ENCODE results near the gene ZNF212. TPM values are rescaled to one million over a fixed set of nuclear protein-coding genes. Genes with fewer than 3 reads are reported as not detected.
"Not testable (repeated sequence)": the region's sequence is repeated elsewhere in the genome, so short reads cannot be mapped to it uniquely, and the experiment has no call there.

ZNF212 gene
- polyA plus RNA-seq, 1 donor from 2014 or later: 8.7 TPM

DNA sequence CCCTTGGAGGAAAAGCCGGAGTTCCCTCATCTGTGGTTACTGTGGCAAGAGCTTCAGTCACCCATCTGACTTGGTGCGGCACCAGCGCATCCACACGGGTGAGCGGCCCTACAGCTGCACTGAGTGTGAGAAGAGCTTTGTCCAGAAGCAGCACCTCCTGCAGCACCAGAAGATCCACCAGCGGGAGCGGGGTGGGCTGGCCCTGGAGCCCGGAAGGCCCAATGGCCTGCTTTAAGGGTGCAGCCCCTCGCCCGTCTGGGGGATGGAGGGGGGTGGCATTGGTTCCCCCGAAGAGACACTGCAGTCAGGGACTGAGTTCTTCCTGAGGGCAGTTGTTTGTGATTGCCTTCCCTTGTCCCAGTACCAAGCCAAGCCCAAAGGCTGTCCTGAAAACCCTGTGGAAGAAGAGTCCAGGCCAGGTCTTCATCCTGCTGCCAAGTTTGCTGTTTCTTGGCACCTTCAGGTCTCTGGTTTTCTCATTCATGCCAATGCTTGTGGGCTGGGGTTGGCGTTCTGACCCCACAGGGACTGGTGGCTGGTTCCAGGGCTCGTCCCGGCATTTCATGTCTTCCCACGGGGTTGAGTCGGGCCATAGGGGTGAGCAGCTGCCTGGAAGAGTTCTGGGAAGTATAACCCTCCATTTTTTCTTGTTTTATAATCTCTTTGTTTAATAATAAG lies 14.9 kb downstream of the ZNF212 start:
- H3K9me3 Mint-ChIP-seq: no peaks in the 10 kb centered on the region
- peaks cover 0 to 5% (median 0%) of the 10 kb centered on the region in 3 donors for H3K4me1 Mint-ChIP-seq
- no peaks in the 10 kb centered on the region for H3K27me3 Mint-ChIP-seq
- no peak overlapping the region for H3K4me3 Mint-ChIP-seq
- H3K27ac Mint-ChIP-seq: no peak overlapping the region
- H3K36me3 Mint-ChIP-seq: peaks cover 2% of the 10 kb centered on the region

DNA sequence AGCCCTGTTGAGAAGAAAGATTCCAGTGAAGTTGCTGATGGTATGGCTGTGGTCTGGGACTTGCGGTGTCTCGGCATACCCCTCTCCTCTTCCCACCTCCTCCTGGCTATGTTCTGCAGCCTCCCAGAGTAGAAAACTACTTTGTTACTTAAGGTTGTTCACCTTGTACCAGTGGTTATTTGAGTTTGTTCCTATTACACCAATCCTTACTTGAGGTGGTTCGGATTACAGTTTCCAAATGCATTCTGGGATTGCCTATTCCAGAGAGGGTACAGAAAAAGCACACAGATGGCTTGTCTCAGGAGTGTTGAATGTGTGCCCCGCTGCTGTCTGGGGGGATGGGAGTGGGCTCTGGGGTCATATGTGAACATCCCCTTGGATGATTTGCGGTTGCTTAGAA lies 15.7 kb downstream of the ZNF212 start:
- no peak overlapping the region for H3K4me3 Mint-ChIP-seq
- no peak overlapping the region for H3K27ac Mint-ChIP-seq
- peaks cover 2% of the 10 kb centered on the region for H3K36me3 Mint-ChIP-seq
- no peaks in the 10 kb centered on the region for H3K27me3 Mint-ChIP-seq
- H3K9me3 Mint-ChIP-seq: no peaks in the 10 kb centered on the region
- peaks cover 0 to 5% (median 0%) of the 10 kb centered on the region in 3 donors for H3K4me1 Mint-ChIP-seq

DNA sequence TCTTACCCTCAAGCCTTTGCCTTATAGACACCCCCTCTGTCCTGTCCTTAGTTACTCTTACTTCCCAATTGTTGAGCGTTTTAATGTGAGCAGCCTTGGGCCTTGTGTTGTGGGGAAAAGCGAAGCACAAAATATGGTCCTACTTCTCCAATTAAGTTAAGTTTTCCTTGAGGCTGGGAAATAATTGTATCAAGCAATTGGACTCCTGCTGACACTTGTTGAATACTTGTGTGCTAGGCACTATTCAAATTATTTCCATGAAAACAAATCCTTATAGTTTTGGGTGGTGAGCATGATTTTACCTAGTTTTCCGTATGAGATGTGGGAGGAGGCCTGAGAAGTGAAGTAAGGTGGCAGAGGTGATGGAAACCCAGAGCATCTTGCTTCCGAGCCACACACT lies 17.1 kb downstream of the ZNF212 start:
- Mint-ChIP-seq H3K4me3 (peak overlapping the region in 1 of 4 donors; percentile 33), H3K9me3 (no peaks in the 10 kb centered on the region), H3K4me1 (peaks cover 0 to 5% (median 0%) of the 10 kb centered on the region in 3 donors), H3K27me3 (no peaks in the 10 kb centered on the region), H3K27ac (no peak overlapping the region), H3K36me3 (peaks cover 2% of the 10 kb centered on the region)

DNA sequence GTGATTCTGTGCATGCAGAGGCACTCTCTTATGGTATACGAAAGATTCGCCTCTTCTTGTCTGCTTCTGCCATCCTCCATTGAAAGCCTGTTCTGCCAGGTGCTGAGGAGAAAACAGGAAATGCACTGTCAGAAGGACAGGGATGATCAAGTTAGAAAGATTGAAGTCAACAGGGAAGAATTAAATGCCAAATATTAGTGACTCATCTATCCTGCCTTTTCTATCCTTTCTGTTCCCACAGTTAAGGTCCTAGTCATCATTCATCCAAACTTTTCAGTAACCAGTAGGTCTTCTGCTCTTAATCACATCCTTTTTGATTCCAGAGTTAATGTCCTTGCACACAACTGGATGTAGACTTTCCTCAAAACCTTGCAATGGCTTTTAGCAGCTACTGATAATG lies 17.7 kb downstream of the ZNF212 start:
- Mint-ChIP-seq H3K9me3 (no peaks in the 10 kb centered on the region), H3K4me1 (peaks cover 0 to 5% (median 0%) of the 10 kb centered on the region in 3 donors), H3K27me3 (no peaks in the 10 kb centered on the region), H3K36me3 (peaks cover 2% of the 10 kb centered on the region), H3K4me3 (no peak overlapping the region), H3K27ac (peak overlapping the region in 1 of 3 donors; percentile 67)

DNA sequence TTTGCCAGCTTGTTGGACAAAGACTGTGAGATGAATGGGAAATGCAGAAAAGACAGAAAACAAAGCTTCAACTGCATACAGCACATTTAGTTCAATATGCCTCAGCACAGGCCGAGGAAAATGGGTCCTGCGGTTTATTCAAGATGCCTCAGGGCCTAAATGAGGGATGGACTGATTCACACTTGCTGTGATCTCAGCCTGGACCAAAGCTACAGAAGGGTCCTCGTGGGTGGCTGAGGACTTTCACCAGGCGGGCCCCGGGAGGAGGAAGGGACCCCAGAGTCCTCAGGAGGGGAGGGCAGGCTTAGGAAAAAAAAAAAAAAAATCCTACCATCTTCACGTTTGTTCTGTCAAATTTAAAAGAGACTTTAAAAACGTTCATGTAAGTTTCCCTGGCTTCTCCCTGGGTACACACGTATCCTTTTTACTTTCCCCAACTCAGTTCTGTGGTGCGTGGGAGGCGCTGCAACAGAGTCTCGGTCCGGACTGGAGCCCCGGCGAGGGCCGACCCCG lies 21.9 kb downstream of the ZNF212 start:
- H3K27me3 Mint-ChIP-seq: no peaks in the 10 kb centered on the region
- H3K9me3 Mint-ChIP-seq: no peaks in the 10 kb centered on the region
- H3K4me1 Mint-ChIP-seq: peaks cover 11 to 17% (median 13%) of the 10 kb centered on the region in 3 donors
- peak overlapping the region; percentile 37 to 94 (median 90) for H3K27ac Mint-ChIP-seq
- peak overlapping the region; percentile 71 to 91 (median 87) for H3K4me3 Mint-ChIP-seq
- peaks cover 4% of the 10 kb centered on the region for H3K36me3 Mint-ChIP-seq

DNA sequence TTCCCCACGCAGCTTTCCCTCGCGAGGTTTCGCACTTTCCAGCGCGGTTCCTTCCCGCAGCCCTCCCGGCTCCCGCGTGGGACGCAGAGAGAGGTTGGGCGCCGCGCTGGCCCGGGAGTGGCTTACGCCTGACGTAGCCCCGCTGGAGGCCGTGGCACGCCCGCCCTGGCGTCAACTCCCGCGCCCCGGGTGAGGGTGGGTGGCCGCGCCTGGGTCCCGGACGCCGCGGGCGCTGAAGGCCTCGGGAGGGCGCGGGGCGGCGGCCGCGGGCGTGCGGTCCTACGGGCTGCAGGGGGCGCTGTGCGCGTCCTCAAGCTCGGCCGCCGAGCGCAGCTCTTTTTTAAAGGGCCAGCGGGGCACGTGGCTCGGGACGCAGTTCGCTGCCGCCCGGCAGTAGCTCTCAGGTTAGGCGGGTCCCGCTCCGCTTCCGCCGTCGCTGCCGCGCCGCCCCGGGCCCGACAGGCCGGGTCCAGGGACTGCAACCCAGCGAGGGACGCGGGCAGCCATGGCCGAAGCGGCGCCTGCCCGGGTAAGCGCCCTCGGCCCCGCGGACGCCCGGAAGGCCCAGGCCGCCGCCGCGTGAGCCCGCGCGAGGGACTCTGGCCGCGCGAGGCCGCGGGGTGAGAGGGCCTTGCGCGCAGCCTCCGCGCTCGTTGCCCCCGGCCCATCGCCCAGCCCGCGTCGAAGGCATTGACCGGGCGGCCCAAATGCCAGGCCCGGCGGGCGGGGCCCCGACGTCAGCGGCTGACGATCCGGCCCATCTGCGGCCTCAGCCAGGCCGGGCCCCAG lies 22.6 kb downstream of the ZNF212 start, which contains the start of gene ZNF783:
ZNF783 (plus strand) TSS at position 368 of the 789 bp plus-strand sequence; CDS start at position 506, 138 bp downstream.
- H3K9me3 Mint-ChIP-seq: no peaks in the 10 kb centered on the region
- H3K27ac Mint-ChIP-seq: peak within 1 kb of the TSS; percentile 51 to 94 (median 90)
- H3K4me3 Mint-ChIP-seq: peak within 1 kb of the TSS; percentile 83 to 91 (median 87)
- H3K27me3 Mint-ChIP-seq: no peaks in the 10 kb centered on the region
- peaks cover 4% of the 10 kb centered on the region for H3K36me3 Mint-ChIP-seq
- peaks cover 11 to 17% (median 13%) of the 10 kb centered on the region in 3 donors for H3K4me1 Mint-ChIP-seq

DNA sequence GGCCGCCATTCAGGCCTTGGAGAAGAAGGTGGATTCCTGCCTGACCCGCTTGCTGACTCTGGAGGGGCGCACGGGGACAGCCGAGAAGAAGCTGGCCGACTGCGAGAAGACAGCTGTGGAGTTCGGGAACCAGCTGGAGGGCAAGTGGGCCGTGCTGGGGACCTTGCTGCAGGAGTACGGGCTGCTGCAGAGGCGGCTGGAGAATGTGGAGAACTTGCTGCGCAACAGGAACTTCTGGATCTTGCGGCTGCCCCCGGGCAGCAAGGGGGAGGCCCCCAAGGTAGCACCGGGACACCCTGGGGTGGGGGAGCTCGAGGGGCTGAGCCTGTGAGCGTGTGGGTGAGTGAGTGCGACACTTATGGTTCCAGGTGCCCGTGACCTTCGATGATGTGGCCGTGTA lies 27.0 kb downstream of the ZNF212 start:
- no peaks in the 10 kb centered on the region for H3K27me3 Mint-ChIP-seq
- H3K36me3 Mint-ChIP-seq: peaks cover 15% of the 10 kb centered on the region
- no peaks in the 10 kb centered on the region for H3K9me3 Mint-ChIP-seq
- H3K27ac Mint-ChIP-seq: peak overlapping the region in 1 of 3 donors; percentile 17
- H3K4me1 Mint-ChIP-seq: peaks cover 12 to 17% (median 13%) of the 10 kb centered on the region in 3 donors
- H3K4me3 Mint-ChIP-seq: peak overlapping the region in 1 of 4 donors; percentile 55

DNA sequence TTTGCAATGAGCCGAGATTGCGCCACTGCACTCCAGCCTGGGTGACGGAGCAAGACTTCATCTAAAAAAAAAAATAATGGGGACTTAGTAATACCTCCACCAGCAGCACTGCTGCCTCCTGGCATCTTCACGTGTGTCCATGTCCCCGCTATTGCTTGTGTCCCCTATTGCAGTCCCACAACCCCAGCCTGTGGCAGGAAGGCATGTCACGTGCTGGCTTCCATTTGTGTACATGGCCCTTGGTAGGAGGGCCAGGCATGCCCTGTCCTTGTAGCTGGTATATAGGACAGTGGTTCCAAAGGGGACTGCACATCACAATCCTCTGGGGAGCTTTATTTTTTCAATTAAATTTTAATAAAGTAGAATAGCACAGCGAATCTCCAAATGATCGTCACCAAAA lies 28.3 kb downstream of the ZNF212 start:
- no peaks in the 10 kb centered on the region for H3K27me3 Mint-ChIP-seq
- no peaks in the 10 kb centered on the region for H3K9me3 Mint-ChIP-seq
- H3K4me3 Mint-ChIP-seq: no peak overlapping the region
- peaks cover 12 to 14% (median 14%) of the 10 kb centered on the region in 3 donors for H3K4me1 Mint-ChIP-seq
- peaks cover 16% of the 10 kb centered on the region for H3K36me3 Mint-ChIP-seq
- H3K27ac Mint-ChIP-seq: no peak overlapping the region

DNA sequence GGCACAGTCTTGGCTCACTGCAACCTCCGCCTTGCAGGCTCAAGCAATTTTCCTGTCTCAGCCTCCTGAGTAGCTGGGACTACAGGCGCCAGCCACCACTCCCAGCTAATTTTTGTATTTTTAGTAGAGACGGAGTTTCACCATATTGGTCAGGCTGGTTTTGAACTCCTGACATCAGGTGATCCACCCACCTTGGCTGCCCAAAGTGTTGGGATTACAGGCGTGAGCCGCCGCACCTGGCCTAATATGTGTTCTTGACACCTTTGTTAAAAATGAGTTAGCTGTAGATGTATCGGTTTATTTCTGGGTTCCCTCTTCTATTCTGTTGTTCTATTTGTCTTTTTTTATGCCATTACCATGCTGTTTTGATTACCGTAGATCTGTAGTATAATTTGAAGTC lies 35.0 kb downstream of the ZNF212 start:
- not testable (repeated sequence) for H3K4me3 Mint-ChIP-seq, H3K4me1 Mint-ChIP-seq, H3K27me3 Mint-ChIP-seq, H3K9me3 Mint-ChIP-seq
- Mint-ChIP-seq H3K36me3 (peaks cover 11% of the 10 kb centered on the region), H3K27ac (peak overlapping the region in 1 of 3 donors; percentile 51)

DNA sequence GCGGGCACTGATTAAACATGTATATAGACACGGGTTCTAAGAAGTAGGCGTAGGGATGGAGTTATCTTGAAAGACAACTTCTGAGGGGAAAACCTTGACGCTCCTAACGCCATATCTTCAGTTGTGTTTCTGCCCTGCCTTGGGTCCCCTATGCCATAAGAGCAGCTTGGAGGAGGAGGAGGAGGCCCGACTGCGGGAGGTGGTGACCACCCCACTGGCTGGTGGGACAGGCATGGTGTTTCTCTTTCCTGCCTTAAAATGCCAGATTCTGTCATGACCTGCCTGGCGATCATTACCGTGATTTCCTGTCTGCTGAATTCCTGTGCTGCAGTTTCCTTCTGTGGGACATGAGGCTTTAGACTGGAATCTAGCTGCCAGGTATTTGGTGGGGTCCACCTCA lies 38.4 kb downstream of the ZNF212 start:
- Mint-ChIP-seq H3K4me3 (no peak overlapping the region), H3K27ac (no peak overlapping the region), H3K9me3 (peaks cover 0 to 3% (median 0%) of the 10 kb centered on the region in 3 donors), H3K36me3 (peaks cover 15% of the 10 kb centered on the region), H3K4me1 (peaks cover 3 to 7% (median 6%) of the 10 kb centered on the region in 3 donors), H3K27me3 (no peaks in the 10 kb centered on the region)

DNA sequence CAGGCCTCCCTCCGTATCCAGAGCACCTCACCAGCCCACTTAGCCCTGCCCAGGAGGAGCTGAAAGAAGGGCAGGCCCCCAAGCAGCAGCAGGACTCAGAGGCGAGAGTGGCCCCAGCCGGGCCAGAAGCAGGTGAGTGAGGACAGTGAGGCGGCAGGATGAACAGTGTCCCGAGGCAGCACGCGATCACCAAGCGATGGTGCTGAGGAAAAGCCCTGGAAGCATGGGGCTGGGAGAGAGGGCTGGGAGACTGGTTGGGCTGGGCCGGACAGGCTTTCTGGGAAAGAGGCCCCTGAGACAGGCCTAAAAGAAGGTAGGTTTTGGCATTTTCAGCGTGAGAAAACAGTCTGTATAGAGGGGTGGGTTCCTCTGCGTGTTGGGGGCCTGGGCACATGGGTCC lies 38.9 kb downstream of the ZNF212 start:
- H3K27ac Mint-ChIP-seq: peak overlapping the region in 1 of 3 donors; percentile 23

DNA sequence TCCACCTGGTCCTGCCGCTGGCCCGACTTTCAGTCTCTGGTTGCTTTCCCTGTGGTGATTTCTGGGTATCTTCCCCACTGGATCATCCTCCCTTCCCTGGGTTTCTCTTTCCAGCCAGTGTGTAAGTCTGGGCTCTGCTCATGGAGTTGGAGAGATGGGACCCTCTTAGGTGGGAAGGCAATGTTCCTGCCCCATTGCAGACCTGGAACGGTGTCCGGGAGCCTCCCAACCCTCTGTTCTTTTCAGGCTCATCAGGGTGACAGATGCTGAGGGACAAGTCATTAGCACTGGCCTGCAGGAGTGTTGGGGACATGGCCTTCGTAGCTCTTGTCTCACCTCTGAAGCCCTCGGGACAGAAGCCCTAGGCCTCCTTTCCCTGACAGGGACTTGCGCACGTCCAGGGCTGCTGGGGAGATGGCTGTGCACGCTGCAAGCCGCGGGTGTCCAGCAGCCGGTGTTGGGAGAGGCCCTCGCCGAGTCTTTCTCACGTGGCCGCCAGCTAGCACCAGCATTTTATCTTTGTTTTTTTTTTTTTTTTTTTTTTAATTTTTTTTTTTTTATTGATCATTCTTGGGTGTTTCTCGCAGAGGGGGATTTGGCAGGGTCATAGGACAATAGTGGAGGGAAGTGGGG lies 39.8 kb downstream of the ZNF212 start:
- H3K9me3 Mint-ChIP-seq: peaks cover 0 to 3% (median 0%) of the 10 kb centered on the region in 3 donors
- H3K27me3 Mint-ChIP-seq: no peaks in the 10 kb centered on the region
- H3K4me1 Mint-ChIP-seq: peaks cover under 1 to 5% (median 5%) of the 10 kb centered on the region in 3 donors
- peaks cover 11% of the 10 kb centered on the region for H3K36me3 Mint-ChIP-seq
- peak overlapping the region in 1 of 3 donors; percentile 59 for H3K27ac Mint-ChIP-seq
- H3K4me3 Mint-ChIP-seq: peak overlapping the region in 1 of 4 donors; percentile 28

More for the DNA sequence above, 38.9 kb downstream of the ZNF212 start:
- H3K36me3 Mint-ChIP-seq: peaks cover 11% of the 10 kb centered on the region
- peaks cover 0 to 3% (median 0%) of the 10 kb centered on the region in 3 donors for H3K9me3 Mint-ChIP-seq
- H3K27me3 Mint-ChIP-seq: no peaks in the 10 kb centered on the region
- H3K4me3 Mint-ChIP-seq: no peak overlapping the region
- peaks cover 0 to 2% (median 2%) of the 10 kb centered on the region in 3 donors for H3K4me1 Mint-ChIP-seq

DNA sequence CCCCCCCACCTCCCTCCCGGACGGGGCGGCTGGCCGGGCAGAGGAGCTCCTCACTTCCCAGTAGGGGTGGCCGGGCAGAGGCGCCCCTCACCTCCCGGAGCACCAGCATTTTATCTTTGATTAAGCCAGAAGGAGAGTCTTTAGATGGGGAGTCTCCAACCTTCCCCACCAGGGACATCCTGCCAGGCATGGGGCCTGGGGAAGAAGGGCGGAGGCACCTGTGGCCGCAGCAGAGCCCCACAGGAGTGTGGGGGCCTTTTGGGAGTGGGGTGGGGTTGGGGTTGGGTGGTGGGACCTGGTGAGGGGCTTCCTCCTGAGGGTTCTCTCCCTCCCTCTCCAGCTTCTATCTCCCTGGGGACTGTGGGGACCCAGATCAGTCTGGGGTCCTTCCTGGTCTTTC lies 40.7 kb downstream of the ZNF212 start:
- Mint-ChIP-seq H3K4me1 (peaks cover 4 to 11% (median 10%) of the 10 kb centered on the region in 3 donors), H3K27ac (no peak overlapping the region), H3K4me3 (no peak overlapping the region), H3K27me3 (no peaks in the 10 kb centered on the region), H3K9me3 (no peaks in the 10 kb centered on the region), H3K36me3 (peaks cover 11% of the 10 kb centered on the region)

DNA sequence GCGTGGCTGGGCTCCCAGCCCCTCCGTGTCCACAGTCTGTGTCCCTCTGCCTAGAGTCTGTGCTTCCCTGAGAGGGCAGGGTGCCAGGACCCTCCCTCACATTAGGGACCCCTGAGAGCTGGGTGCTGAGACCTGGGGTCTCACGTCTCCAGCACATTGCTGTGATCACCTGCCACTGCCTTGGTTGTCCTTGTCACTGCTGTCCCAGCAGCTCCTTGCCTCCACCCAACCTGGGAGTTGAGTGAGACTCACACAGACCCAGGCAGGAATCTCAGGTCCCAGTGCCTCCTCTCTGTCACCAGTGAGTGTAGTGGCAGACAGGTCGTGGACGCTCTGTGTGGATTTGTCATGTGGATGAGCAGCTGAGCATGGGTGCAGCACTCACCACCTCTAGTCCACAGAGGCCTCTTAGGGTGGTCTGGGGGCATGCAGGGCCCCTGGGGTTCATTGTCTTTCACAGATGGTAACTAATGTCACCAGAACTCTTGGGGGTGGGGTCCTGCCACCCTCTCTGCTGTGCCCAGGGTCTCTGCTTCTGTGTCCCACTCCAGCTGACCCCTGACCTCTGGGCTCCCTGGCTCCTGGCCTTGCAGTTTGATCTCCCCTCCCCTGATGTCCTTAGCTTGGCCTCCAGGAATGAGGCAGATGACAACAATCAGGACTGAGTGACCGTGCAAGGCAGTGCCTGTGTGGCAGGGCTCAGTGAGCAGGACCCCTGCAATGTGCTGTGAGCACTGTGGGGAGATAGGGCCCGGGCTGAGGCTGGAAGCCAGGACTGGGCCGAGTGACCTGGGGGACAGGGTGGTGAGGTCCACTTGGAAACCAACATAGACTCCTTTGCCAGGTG lies 41.4 kb downstream of the ZNF212 start:
- peaks cover 11% of the 10 kb centered on the region for H3K36me3 Mint-ChIP-seq
- H3K4me1 Mint-ChIP-seq: peaks cover 9 to 14% (median 11%) of the 10 kb centered on the region in 3 donors
- peak overlapping the region in 1 of 4 donors; percentile 23 for H3K4me3 Mint-ChIP-seq
- no peaks in the 10 kb centered on the region for H3K9me3 Mint-ChIP-seq
- H3K27me3 Mint-ChIP-seq: no peaks in the 10 kb centered on the region
- H3K27ac Mint-ChIP-seq: no peak overlapping the region
